Measurements from ENCODE around the gene FHOD3. TPM values are rescaled to one million over a fixed set of nuclear protein-coding genes. Genes with fewer than 3 reads are reported as not detected.
A peak's percentile ranks its signal among the peaks of the same experiment; 100 is the strongest.

The FHOD3 gene
- total RNA-seq, 4 donors from 2014 or later = 0.26 to 13.8 (median 4.9) TPM; not detected in 1

GRCh38 chr18:36792634-36793283, 495.2 kb downstream of the FHOD3 start:
- Histone ChIP-seq H3K4me1 (no peaks in the 10 kb centered on the region), H3K27ac (no peak overlapping the region), H3K36me3 (no peaks in the 10 kb centered on the region), H3K27me3 (no peaks in the 10 kb centered on the region), H3K9me3 (no peaks in the 10 kb centered on the region), H3K4me3 (no peak overlapping the region)
- intact Hi-C loops (cut with DNase I; ENCODE audit: low total_unique reads) = no loop called here
- TF ChIP-seq POLR2A (IDR thresholded peaks at IDR 0.05) = no peak
- TF ChIP-seq CTCF (IDR thresholded peaks at IDR 0.05) = no peak
- DNase-seq = no peak

GRCh38 chr18:36798738-36799473, 501.4 kb downstream of the FHOD3 start:
- H3K27ac ChIP-seq = no peak overlapping the region
- no peaks in the 10 kb centered on the region for H3K9me3 ChIP-seq
- H3K27me3 ChIP-seq = no peaks in the 10 kb centered on the region
- intact Hi-C loops (cut with DNase I; ENCODE audit: low total_unique reads) = no loop called here
- no peak for DNase-seq
- no peaks in the 10 kb centered on the region for H3K36me3 ChIP-seq
- TF ChIP-seq POLR2A (IDR thresholded peaks at IDR 0.05) = no peak
- no peak for TF ChIP-seq CTCF (IDR thresholded peaks at IDR 0.05)
- H3K4me3 ChIP-seq = no peak overlapping the region
- no peaks in the 10 kb centered on the region for H3K4me1 ChIP-seq

GRCh38 chr18:36805105-36805504, 507.6 kb downstream of the FHOD3 start:
- H3K9me3 ChIP-seq = no peaks in the 10 kb centered on the region
- H3K4me3 ChIP-seq = no peak overlapping the region
- no peak for TF ChIP-seq POLR2A (IDR thresholded peaks at IDR 0.05)
- no peak for TF ChIP-seq CTCF (IDR thresholded peaks at IDR 0.05)
- no peaks in the 10 kb centered on the region for H3K27me3 ChIP-seq
- H3K36me3 ChIP-seq = no peaks in the 10 kb centered on the region
- DNase-seq = no peak
- H3K4me1 ChIP-seq = no peaks in the 10 kb centered on the region
- intact Hi-C loops (cut with DNase I; ENCODE audit: low total_unique reads) = no loop called here
- no peak overlapping the region for H3K27ac ChIP-seq

GRCh38 chr18:36808681-36809080, 511.2 kb downstream of the FHOD3 start:
- no peak overlapping the region for H3K4me3 ChIP-seq
- intact Hi-C loops (cut with DNase I; ENCODE audit: low total_unique reads) = no loop called here
- H3K27me3 ChIP-seq = no peaks in the 10 kb centered on the region
- no peaks in the 10 kb centered on the region for H3K36me3 ChIP-seq
- TF ChIP-seq CTCF (IDR thresholded peaks at IDR 0.05) = no peak
- no peak for TF ChIP-seq POLR2A (IDR thresholded peaks at IDR 0.05)
- no peak overlapping the region for H3K27ac ChIP-seq
- no peaks in the 10 kb centered on the region for H3K9me3 ChIP-seq
- no peak for DNase-seq
- H3K4me1 ChIP-seq = no peaks in the 10 kb centered on the region

GRCh38 chr18:36809590-36810381, 512.3 kb downstream of the FHOD3 start:
- TF ChIP-seq POLR2A (IDR thresholded peaks at IDR 0.05) (no peak), CTCF (IDR thresholded peaks at IDR 0.05) (peak; percentile 64 to 74 (median 68))
- no peak overlapping the region for H3K4me3 ChIP-seq
- DNase-seq = peak in 1 of 2 donors; percentile 17
- H3K27me3 ChIP-seq = no peaks in the 10 kb centered on the region
- no peaks in the 10 kb centered on the region for H3K4me1 ChIP-seq
- intact Hi-C loops (cut with DNase I; ENCODE audit: low total_unique reads) = no loop called here
- H3K9me3 ChIP-seq = no peaks in the 10 kb centered on the region
- H3K27ac ChIP-seq = no peak overlapping the region
- no peaks in the 10 kb centered on the region for H3K36me3 ChIP-seq

Measured in uterus (tissue), 4 donors.